Mucosa of descending colon (tissue), 3 donors: ENCODE data around the gene PSMD14. TPM values are rescaled to one million over a fixed set of nuclear protein-coding genes. Genes with fewer than 3 reads are reported as not detected.

Experiments used
- ATAC-seq: fragments of 200-7000 bp; cut with Tn5 transposase; one replicate; pipeline ENCODE4 v1.9.1; 2020; ENCODE audit warnings: mild to moderate bottlenecking, moderate library complexity
- DNase-seq, 3 donors: peaks; one replicate each; pipeline ENCODE4 v3.0.0-alpha.2; 2020
- H3K36me3 ChIP-seq: fragments of 200-600 bp; one replicate; pipeline ENCODE4 v1.8.0; 2021; ENCODE audit warnings: low read depth, mild to moderate bottlenecking
- H3K4me1 ChIP-seq: fragments of 200-600 bp; one replicate; pipeline ENCODE4 v1.8.0; 2021; ENCODE audit warnings: low read depth, mild to moderate bottlenecking
- H3K4me3 ChIP-seq: fragments of 200-600 bp; one replicate; pipeline ENCODE4 v1.8.0; 2021; ENCODE audit warnings: mild to moderate bottlenecking
- H3K9me3 ChIP-seq: fragments of 200-600 bp; one replicate; pipeline ENCODE4 v1.8.0; 2021; ENCODE audit warnings: mild to moderate bottlenecking
- CTCF ChIP-seq: fragments of 200-600 bp; IDR thresholded peaks from one replicate; pipeline ENCODE4 v1.8.0; 2022; ENCODE audit warnings: antibody characterized with exemption, mild to moderate bottlenecking
- intact Hi-C, 2 donors: fragments of 100-400 bp; cut with DNase I in 1 of 2; cut with micrococcal nuclease in 1 of 2; formaldehyde crosslinking; loops; one replicate each; pipeline versions ENCODE4 v1.11.0 to v1.11.1; 2022; cut with DNase I, micrococcal nuclease
- total RNA-seq, 3 donors: library from RNA; stranded (reverse); fragmentation: NEBNext Ultra II Directional in 2 of 3; extraction: Animal tissue kit (Norgen Biotek cat#: 25700) in 2 of 3; gene quantifications; one replicate each; pipeline versions ENCODE4 v1.2.1 to v1.2.4, GENCODE V29; 2021 to 2023
- donor health status: DM: no; HTN: no; CAD: no; lungs with moderate emphysema.
- donor health status: DM: no; HTN: no; CAD: no.
- donor health status: DM: no; HTN: yes; CAD: no.

PSMD14 gene
- total RNA-seq, 3 donors from 2014 or later = 25.0 to 37.8 (median 30.0) TPM

GRCh38 chr2:161351678-161352077 is 43.5 kb downstream of the PSMD14 start:
- no peaks in the 10 kb centered on the region for H3K4me1 ChIP-seq
- no peak for DNase-seq
- no peak for TF ChIP-seq CTCF
- no peak for ATAC-seq
- H3K9me3 ChIP-seq = no peaks in the 10 kb centered on the region
- H3K36me3 ChIP-seq = no peaks in the 10 kb centered on the region
- intact Hi-C loops = no loop called here
- H3K4me3 ChIP-seq = no peak overlapping the region

- no peak for ATAC-seq
- H3K4me3 ChIP-seq = no peak overlapping the region
- H3K4me1 ChIP-seq = no peaks in the 10 kb centered on the region
- intact Hi-C loops = no loop called here
- TF ChIP-seq CTCF = no peak
- H3K9me3 ChIP-seq = no peaks in the 10 kb centered on the region
- no peaks in the 10 kb centered on the region for H3K36me3 ChIP-seq
- no peak for DNase-seq
These were observed 44.5 kb downstream of the PSMD14 start for GRCh38 chr2:161352719-161353118.

- no peaks in the 10 kb centered on the region for H3K9me3 ChIP-seq
- H3K36me3 ChIP-seq = no peaks in the 10 kb centered on the region
- DNase-seq (no peak), ATAC-seq (no peak)
- no peak for TF ChIP-seq CTCF
- no peaks in the 10 kb centered on the region for H3K4me1 ChIP-seq
- no peak overlapping the region for H3K4me3 ChIP-seq
- intact Hi-C loops = no loop called here
These were observed 45.3 kb downstream of the PSMD14 start for GRCh38 chr2:161353543-161353942.

GRCh38 chr2:161354106-161354505 is 45.9 kb downstream of the PSMD14 start:
- intact Hi-C loops = no loop called here
- no peak for TF ChIP-seq CTCF
- ATAC-seq = no peak
- H3K4me1 ChIP-seq = no peaks in the 10 kb centered on the region
- H3K36me3 ChIP-seq = no peaks in the 10 kb centered on the region
- H3K9me3 ChIP-seq = no peaks in the 10 kb centered on the region
- DNase-seq = no peak
- H3K4me3 ChIP-seq = no peak overlapping the region

- DNase-seq (no peak), ATAC-seq (no peak)
- Histone ChIP-seq H3K4me1 (no peaks in the 10 kb centered on the region), H3K36me3 (no peaks in the 10 kb centered on the region), H3K4me3 (no peak overlapping the region), H3K9me3 (no peaks in the 10 kb centered on the region)
- intact Hi-C loops = no loop called here
- no peak for TF ChIP-seq CTCF
These were observed 46.9 kb downstream of the PSMD14 start for GRCh38 chr2:161355106-161355505.

GRCh38 chr2:161355983-161356382 is 47.8 kb downstream of the PSMD14 start:
- DNase-seq = no peak
- Histone ChIP-seq H3K4me1 (no peaks in the 10 kb centered on the region), H3K9me3 (peaks cover 4% of the 10 kb centered on the region), H3K4me3 (no peak overlapping the region), H3K36me3 (no peaks in the 10 kb centered on the region)
- no peak for ATAC-seq
- intact Hi-C loops = no loop called here
- no peak for TF ChIP-seq CTCF
